ENCODE measurements around the gene KIAA1217.
"Not testable (repeated sequence)": the region's sequence is repeated elsewhere in the genome, so short reads cannot be mapped to it uniquely, and the experiment has no call there.

DNA sequence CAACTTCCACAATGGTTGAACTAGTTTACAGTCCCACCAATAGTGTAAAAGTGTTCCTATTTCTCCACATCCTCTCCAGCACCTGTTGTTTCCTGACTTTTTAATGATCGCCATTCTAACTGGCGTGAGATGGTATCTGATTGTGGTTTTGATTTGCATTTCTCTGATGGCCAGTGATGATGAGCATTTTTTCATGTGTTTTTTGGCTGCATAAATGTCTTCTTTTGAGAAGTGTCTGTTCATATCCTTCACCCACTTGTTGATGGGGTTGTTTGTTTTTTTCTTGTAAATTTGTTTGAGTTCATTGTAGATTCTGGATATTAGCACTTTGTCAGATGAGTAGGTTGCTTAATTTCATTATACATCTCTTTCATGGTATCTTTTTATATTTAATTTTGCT, 237.0 kb downstream of the KIAA1217 start:
- TF ChIP-seq, protein P1, sequence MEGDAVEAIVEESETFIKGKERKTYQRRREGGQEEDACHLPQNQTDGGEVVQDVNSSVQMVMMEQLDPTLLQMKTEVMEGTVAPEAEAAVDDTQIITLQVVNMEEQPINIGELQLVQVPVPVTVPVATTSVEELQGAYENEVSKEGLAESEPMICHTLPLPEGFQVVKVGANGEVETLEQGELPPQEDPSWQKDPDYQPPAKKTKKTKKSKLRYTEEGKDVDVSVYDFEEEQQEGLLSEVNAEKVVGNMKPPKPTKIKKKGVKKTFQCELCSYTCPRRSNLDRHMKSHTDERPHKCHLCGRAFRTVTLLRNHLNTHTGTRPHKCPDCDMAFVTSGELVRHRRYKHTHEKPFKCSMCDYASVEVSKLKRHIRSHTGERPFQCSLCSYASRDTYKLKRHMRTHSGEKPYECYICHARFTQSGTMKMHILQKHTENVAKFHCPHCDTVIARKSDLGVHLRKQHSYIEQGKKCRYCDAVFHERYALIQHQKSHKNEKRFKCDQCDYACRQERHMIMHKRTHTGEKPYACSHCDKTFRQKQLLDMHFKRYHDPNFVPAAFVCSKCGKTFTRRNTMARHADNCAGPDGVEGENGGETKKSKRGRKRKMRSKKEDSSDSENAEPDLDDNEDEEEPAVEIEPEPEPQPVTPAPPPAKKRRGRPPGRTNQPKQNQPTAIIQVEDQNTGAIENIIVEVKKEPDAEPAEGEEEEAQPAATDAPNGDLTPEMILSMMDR (conservative IDR thresholded peaks at IDR 0.05; ENCODE audit: low read length): not testable (repeated sequence)
- TF ChIP-seq EZH2phosphoT487 (IDR thresholded peaks at IDR 0.05; ENCODE audit: borderline replicate concordance): not testable (repeated sequence)
